Astrocyte (in vitro differentiated cells and primary cell): ENCODE measurements around the gene COL9A3.
"Not testable (repeated sequence)": the region's sequence is repeated elsewhere in the genome, so short reads cannot be mapped to it uniquely, and the experiment has no call there.

ENCODE experiments used
- EZH2 ChIP-seq: IDR thresholded peaks from 2 replicates; pipeline ENCODE4 v1.6.1; 2012; ENCODE audit warnings: mild to moderate bottlenecking, low read length, inconsistent platforms; ENCODE audit not compliant: insufficient read depth
- TF ChIP-seq, protein P1 (sequence below): IDR thresholded peaks from 2 replicates; pipeline ENCODE4 v1.5.1; 2011; ENCODE audit warnings: low read depth, mild to moderate bottlenecking, inconsistent platforms, low read length, moderate library complexity; ENCODE audit not compliant: insufficient read depth

DNA sequence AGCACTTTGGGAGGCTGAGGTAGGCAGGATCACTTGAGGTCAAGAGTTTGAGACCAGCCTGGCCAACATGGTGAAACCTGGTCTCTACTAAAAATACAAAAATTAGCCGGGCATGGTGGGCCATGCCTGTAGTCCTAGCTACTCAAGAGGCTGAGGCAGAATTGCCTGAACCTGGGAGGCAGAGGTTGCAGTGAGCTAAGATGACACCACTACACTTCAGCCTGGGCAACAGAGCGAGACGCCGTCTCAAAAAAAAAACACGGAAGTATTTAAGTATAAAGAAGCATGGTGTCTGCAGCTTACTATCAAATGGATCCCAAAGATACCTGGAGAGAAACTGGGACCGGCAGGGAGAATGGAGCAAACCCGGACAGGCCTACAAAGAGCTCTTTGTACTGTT, 32.1 kb downstream of the COL9A3 start:
- TF ChIP-seq, protein P1, sequence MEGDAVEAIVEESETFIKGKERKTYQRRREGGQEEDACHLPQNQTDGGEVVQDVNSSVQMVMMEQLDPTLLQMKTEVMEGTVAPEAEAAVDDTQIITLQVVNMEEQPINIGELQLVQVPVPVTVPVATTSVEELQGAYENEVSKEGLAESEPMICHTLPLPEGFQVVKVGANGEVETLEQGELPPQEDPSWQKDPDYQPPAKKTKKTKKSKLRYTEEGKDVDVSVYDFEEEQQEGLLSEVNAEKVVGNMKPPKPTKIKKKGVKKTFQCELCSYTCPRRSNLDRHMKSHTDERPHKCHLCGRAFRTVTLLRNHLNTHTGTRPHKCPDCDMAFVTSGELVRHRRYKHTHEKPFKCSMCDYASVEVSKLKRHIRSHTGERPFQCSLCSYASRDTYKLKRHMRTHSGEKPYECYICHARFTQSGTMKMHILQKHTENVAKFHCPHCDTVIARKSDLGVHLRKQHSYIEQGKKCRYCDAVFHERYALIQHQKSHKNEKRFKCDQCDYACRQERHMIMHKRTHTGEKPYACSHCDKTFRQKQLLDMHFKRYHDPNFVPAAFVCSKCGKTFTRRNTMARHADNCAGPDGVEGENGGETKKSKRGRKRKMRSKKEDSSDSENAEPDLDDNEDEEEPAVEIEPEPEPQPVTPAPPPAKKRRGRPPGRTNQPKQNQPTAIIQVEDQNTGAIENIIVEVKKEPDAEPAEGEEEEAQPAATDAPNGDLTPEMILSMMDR: not testable (repeated sequence)
- not testable (repeated sequence) for TF ChIP-seq EZH2
